ENCODE measurements around the gene RSPH10B.
"Not testable (repeated sequence)": the region's sequence is repeated elsewhere in the genome, so short reads cannot be mapped to it uniquely, and the experiment has no call there.

The RSPH10B gene

DNA sequence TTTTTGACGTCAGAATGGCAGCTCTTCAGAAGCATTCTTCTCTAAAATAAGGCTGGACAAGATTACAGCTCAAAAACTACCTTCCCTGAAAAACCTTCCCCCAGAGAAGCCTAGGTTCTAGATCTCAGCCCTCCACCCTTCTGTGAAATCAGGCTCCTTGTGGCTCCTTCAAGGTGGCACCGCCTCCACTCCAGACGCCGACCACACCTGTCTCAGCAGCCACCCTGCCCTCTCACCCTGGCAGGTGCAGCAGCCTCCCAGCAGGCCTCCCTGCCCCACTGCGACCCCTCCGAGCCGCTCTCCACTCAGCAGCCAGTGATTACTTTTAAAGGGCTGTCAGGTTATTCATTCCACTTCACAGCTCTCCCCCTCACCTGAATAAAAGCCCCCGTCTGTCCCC, 3.1 kb upstream of the RSPH10B start:
- not testable (repeated sequence) for H3K4me1 Mint-ChIP-seq

DNA sequence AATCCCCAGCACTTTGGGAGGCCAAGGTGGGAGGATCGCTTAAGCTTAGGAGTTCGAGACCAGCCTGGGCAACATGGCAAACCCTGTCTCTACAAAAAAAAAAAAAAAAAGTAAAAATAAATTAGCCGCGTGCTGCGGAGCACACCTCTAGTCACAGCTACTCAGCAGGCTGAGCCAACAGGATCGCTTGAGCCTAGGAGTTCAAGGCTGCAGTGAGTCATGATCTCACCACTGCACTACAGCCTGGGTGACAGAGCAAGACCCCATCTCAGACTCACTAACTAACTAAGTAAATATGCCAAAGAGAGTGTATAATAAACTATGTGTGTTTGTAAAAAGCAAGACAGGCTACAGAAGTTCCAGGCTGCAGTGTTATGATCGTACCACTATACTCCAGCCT, 6.7 kb downstream of the RSPH10B start:
- H3K9me3 Mint-ChIP-seq, H3K4me1 Mint-ChIP-seq, H3K27ac Mint-ChIP-seq, DNase-seq, H3K4me3 Mint-ChIP-seq, H3K27me3 Mint-ChIP-seq, CTCF ChIA-PET, H3K36me3 Mint-ChIP-seq: not testable (repeated sequence)

More for the DNA sequence above, 3.1 kb upstream of the RSPH10B start:
- DNase-seq, H3K9me3 Mint-ChIP-seq, CTCF ChIA-PET, H3K27ac Mint-ChIP-seq, H3K4me3 Mint-ChIP-seq, H3K27me3 Mint-ChIP-seq, H3K36me3 Mint-ChIP-seq: not testable (repeated sequence)

DNA sequence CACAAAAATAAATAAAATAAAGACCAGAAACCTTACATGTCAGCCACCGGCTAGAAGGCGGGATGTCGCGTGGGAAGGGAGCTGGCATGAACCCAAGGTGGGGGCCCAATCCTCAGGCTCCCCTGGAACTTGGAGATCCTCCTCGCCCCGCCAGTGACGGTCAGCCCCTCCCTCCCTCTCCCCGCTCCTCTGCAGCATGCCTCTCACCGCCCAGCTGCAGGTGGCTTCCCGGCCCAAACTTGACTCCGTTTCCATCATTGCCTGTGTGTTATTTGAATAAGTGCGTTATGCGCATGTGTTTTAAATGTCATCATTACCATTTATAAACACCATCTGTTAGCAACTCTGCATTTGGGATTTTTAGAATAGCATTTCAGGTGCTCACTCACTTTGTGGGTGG, 7.3 kb downstream of the RSPH10B start:
- H3K27me3 Mint-ChIP-seq, CTCF ChIA-PET, H3K36me3 Mint-ChIP-seq, H3K9me3 Mint-ChIP-seq, H3K27ac Mint-ChIP-seq, DNase-seq, H3K4me1 Mint-ChIP-seq, H3K4me3 Mint-ChIP-seq: not testable (repeated sequence)

DNA sequence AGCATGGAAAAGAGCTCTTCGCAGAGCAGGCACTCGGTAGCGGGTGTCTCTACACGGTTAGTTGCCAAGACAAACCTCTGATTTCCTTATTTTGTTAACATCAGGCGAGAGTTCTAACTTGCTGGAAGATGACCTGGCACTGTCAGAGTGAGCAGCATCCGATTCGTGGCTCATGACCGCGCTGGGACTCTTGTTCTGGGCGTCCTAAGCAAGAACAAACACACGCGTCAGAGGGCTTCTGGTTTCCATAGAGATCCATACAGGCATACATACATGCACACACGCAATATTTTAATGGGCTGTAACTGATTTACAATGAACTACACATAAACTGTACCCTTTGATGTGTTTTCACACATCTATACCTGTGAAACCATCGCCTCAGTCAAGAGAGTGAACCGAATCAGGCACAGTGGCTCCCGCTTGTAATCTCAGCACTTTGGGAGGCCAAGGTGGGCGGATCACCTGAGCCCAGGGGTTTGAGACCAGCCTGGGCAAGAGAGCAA, 35.5 kb downstream of the RSPH10B start:
- H3K27me3 Mint-ChIP-seq, H3K27ac Mint-ChIP-seq, CTCF ChIA-PET, DNase-seq, H3K9me3 Mint-ChIP-seq, H3K4me1 Mint-ChIP-seq, H3K4me3 Mint-ChIP-seq, H3K36me3 Mint-ChIP-seq: not testable (repeated sequence)

DNA sequence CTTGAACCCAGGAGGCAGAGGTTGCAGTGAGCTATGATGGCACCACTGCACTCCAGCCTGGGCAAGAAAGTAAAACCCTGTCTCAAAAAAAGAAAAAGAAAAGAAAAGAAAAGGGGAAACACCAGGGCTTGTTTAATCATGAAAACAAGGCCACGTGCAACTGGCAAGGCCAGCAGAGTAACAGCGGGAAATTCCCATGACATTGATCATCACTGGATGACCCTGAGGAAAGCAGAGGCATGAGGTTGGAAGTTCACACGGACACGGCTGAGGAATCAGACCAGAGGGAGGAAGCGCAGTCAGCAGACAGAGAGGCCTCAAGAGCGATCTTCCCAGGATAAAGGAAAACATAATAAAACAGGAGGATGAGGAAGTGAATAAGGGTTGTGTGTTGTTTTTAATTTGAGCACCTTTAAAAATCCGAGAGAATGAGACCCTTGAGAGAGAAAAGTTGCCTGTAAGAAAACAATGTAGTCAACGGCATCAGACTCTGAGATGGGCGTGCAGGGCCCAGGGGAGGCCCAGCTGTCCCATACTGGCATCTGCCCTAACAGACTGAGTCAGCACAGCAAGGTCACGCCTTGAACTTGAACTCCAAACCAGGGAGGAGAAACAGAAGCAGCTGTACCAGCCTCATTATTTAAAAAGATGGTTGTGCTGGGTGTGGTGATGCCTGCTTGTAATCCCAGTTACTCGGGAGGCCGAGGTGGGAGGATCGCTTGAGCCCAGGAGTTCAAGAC, 38.4 kb downstream of the RSPH10B start:
- H3K4me3 Mint-ChIP-seq, H3K27ac Mint-ChIP-seq, H3K9me3 Mint-ChIP-seq, CTCF ChIA-PET, DNase-seq, H3K4me1 Mint-ChIP-seq, H3K36me3 Mint-ChIP-seq, H3K27me3 Mint-ChIP-seq: not testable (repeated sequence)

DNA sequence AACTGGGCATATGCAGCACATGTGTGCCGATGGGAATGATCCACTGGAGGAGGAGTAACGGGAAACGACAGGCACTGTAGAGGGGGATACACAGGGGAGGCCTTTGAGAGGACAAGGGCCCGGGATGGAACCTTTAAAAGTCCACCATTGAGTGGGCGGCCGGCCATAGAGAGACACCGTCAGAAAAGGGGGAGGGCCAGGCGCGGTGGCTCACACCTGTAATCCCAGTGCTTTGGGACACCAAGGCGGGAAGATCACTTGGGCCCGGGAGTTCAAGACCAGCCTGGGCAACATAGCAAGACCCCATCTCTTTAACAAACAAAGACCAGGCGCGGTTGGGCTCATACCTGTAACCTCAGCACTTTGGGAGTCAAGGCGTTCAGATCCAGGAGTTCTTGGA, 39.2 kb downstream of the RSPH10B start:
- H3K4me3 Mint-ChIP-seq, H3K27me3 Mint-ChIP-seq, CTCF ChIA-PET, H3K4me1 Mint-ChIP-seq, H3K27ac Mint-ChIP-seq, H3K9me3 Mint-ChIP-seq, DNase-seq, H3K36me3 Mint-ChIP-seq: not testable (repeated sequence)

DNA sequence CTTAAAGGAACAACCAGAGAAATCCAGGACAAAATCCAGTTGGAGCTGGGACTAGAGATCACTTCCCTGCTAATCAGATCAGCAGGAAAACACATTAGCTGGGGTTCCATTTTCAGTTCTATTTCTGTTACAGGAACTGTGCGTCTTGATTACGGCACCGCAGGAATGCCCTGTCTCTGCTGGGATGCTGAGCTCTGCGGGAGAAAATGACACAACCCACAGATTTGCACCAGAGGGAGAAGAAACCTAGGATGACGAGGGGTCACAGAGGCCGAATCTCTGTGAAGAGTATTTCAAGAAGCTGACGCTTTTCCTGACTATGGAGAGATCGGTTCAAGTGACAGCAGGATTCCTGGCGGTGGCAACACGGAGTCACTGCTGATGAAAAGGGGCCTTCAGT, 40.2 kb downstream of the RSPH10B start:
- DNase-seq, H3K27ac Mint-ChIP-seq, H3K27me3 Mint-ChIP-seq, H3K9me3 Mint-ChIP-seq, H3K4me1 Mint-ChIP-seq, CTCF ChIA-PET, H3K4me3 Mint-ChIP-seq, H3K36me3 Mint-ChIP-seq: not testable (repeated sequence)

DNA sequence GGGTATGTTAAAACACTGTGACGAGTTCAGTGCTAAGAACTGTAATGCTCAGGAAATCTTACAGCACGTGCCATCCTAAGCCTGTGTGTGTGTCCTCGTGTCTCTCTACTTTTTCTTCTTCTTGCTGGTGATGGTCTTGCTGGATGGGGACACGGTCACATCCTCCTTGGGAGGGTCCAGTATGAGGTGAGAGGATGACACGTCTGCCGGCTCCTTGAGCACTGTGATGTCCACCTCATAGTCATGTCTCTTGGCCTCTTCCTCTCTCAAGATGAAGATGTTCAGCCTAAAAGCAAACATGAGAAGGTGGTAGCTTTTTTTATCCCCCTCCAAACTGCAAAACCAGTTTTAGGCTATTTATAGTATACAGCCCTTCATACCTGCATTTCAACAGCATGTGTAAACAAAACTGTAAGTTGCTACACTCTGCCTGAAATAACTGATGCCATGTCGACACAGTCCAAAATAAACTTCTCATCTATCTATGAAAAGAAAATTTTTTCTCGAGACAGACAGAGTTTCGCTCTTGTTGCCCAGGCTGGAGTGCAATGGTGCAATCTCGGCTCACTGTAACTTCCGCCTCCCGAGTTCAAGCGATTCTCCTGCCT, 44.1 kb downstream of the RSPH10B start:
- H3K4me3 Mint-ChIP-seq, H3K36me3 Mint-ChIP-seq, DNase-seq, H3K4me1 Mint-ChIP-seq, H3K9me3 Mint-ChIP-seq, H3K27me3 Mint-ChIP-seq, CTCF ChIA-PET, H3K27ac Mint-ChIP-seq: not testable (repeated sequence)

DNA sequence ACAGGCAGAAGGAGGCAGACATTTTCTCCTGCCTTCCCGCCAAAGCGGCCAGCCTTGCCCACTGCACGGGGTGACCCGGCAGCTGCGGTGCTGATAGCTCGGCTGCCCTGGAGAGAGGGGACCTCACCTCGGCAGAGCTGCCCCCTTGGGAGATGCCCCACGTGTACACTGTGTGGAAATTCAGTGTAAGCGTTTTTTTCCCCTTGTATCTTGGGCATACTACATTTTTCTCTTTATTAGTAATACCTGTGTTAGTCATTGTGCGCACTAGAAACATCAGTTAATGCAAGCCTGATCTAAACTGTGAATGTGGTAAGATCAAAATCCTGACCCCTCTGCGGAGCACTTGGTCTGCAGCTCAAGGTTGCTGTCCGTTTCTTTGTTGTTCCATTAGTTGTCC, 45.9 kb downstream of the RSPH10B start:
- DNase-seq, H3K9me3 Mint-ChIP-seq, CTCF ChIA-PET, H3K4me3 Mint-ChIP-seq, H3K36me3 Mint-ChIP-seq, H3K4me1 Mint-ChIP-seq, H3K27ac Mint-ChIP-seq, H3K27me3 Mint-ChIP-seq: not testable (repeated sequence)

DNA sequence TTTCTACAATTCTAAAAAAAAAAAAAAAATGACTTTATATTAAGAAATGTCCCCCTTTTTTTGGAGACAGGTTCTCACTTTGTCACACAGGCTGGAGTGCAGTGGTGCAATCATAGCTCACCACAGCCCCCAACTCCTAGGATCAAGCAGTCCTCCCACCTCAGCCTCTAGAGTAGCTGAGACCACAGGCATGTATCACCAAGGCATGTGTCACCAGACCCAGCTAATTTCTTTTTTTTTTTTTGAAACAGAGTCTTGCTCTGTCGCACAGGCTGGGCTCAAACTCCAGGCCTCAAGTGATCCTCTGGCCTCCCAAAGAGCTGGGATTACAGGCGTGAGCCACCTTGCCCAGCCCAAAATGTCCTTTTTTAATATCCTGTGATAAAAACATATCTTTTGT, 46.3 kb downstream of the RSPH10B start:
- H3K4me1 Mint-ChIP-seq, DNase-seq, H3K9me3 Mint-ChIP-seq, H3K36me3 Mint-ChIP-seq, CTCF ChIA-PET, H3K27me3 Mint-ChIP-seq, H3K4me3 Mint-ChIP-seq, H3K27ac Mint-ChIP-seq: not testable (repeated sequence)

DNA sequence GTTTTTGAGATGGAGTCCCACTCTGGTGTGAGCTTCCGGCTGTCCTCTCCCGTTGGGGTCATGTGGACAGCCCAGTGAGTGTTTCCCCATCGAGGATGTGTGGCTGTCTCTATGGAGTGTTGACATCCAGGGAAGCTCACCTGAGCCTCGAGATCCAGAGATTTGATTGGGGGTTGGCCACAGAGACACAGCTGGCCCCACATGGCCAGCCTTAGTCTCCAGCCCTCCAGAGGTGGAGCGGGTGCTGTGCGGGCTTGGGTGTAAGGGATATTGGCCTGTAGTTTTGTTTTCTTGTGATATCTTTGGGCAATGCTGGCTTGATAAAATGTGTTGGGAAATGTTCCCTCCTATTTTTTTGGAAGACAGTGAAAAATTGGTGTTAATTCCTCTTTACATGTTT, 54.0 kb downstream of the RSPH10B start:
- H3K4me3 Mint-ChIP-seq, H3K36me3 Mint-ChIP-seq, H3K27ac Mint-ChIP-seq, DNase-seq, CTCF ChIA-PET, H3K27me3 Mint-ChIP-seq, H3K9me3 Mint-ChIP-seq, H3K4me1 Mint-ChIP-seq: not testable (repeated sequence)

DNA sequence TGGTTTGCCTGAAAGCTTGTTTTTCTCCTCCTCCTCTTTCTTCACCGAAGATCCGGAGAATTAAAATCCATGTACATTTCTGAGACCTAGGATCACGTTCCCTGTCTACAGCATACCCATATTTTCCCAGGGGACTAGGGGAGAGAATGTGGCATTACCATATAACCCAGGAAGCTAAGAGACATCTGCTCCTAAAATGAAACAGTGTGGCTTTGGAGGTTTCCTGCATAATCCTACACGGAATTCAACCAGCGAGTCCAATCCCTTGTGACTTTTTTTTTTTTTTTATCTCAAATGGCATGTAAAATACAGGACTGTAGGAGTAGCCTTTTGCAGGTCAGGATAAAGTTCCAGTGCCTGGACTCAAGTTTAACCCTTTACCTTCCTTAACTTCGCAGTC, 61.7 kb downstream of the RSPH10B start:
- CTCF ChIA-PET: not testable (repeated sequence)

DNA sequence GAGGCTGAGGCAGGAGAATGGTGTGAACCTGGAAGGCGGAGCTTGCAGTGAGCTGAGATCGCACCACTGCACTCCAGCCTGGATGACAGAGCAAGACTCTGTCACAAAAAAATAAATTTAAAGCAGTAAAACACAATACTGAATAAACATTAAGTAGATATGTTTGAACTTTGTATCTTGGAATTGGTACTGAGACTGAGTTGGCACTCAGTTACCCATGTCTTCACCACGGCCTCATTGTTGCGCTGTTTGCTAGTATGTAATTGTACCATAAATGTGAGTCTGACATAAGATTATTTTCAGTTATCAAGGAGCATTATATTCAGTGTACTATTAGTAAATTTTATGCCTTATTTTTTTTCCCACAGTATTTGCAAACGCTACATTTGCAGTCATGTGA, 65.8 kb downstream of the RSPH10B start:
- H3K4me3 Mint-ChIP-seq, H3K27me3 Mint-ChIP-seq, H3K4me1 Mint-ChIP-seq, H3K27ac Mint-ChIP-seq, CTCF ChIA-PET, DNase-seq, H3K9me3 Mint-ChIP-seq: not testable (repeated sequence)
- peaks cover 28% of the 10 kb centered on the region for H3K36me3 Mint-ChIP-seq

More for the DNA sequence above, 61.7 kb downstream of the RSPH10B start:
- H3K9me3 Mint-ChIP-seq, DNase-seq, H3K4me1 Mint-ChIP-seq, H3K27me3 Mint-ChIP-seq, H3K27ac Mint-ChIP-seq, H3K4me3 Mint-ChIP-seq: not testable (repeated sequence)
- peaks cover 23% of the 10 kb centered on the region for H3K36me3 Mint-ChIP-seq

DNA sequence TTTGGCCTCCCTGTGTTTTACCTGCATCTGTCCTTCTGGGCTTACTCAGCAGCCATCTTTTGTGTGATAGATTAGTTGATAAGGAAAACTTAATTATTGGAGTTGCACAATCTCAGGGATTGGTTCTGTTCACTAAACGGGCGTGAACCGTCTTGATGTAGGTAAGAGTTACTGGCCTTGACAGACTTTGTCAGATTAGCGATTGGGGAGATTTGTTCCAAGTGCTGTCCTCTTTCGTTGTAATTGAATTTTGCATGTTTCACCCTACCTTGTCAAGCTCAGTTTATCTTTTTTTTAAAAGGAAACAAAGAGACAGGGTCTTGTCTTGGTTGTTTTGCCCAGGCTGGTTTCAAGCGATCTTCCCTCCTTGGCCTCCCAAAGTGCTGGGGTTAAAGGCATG, 67.5 kb downstream of the RSPH10B start:
- DNase-seq, H3K27ac Mint-ChIP-seq, H3K4me1 Mint-ChIP-seq, H3K4me3 Mint-ChIP-seq, H3K27me3 Mint-ChIP-seq, CTCF ChIA-PET, H3K9me3 Mint-ChIP-seq: not testable (repeated sequence)
- H3K36me3 Mint-ChIP-seq: peaks cover 23% of the 10 kb centered on the region

DNA sequence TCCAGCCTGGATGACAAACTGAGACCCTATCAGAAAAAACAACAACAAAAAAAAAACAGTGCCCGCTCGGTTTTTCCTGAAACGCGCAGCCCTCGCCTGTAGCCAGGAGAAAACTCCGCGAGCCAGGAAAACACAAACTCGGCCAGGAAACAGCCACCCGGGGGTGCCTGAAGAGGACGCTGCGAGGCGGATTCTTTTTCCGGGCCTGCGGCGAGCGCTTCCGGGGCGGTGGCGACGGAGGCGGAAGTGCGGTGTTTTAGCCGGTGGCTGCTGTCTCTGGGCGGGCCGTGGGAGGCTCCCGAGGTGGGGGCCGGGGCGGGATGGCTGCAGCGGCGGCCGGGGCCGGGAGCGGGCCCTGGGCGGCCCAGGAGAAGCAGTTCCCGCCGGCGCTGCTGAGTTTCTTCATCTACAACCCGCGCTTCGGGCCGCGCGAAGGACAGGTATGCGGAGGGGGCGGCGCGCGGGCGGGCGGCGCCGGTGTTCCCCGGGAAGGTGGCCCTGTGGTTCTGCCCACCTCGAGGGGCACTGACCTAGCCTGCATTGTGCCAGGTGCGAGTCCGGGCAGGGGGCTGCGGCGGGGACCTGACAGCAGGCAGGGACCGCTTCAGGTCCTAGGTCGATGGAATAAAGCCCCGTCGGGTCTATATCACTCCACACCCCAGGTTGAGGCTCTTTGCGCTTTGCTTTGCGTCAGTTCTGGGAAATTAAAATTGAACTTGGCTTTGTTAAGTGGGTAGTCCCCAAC, 71.8 kb downstream of the RSPH10B start, which contains the start of gene CCZ1:
Gene CCZ1 (plus strand): TSS at position 254 of the 745 bp plus-strand sequence. CDS start 67 bp downstream, at position 321.
- Mint-ChIP-seq H3K27ac (peak within 1 kb of the TSS; percentile 90), H3K36me3 (peaks cover 15% of the 10 kb centered on the region), H3K4me3 (peak within 1 kb of the TSS; percentile 83), H3K4me1 (peaks cover 13% of the 10 kb centered on the region)
- H3K27me3 Mint-ChIP-seq, CTCF ChIA-PET, H3K9me3 Mint-ChIP-seq: not testable (repeated sequence)
- peak; percentile 93 for DNase-seq
